Measurements from ENCODE around the gene PRPF39. TPM values are rescaled to one million over a fixed set of nuclear protein-coding genes. Genes with fewer than 3 reads are reported as not detected.

The PRPF39 gene
- polyA plus RNA-seq, 1 of the 3 experiments (the other 2 are of a cell fraction): 14.6 TPM

- no peak for TF ChIP-seq REST (IDR thresholded peaks at IDR 0.05; ENCODE audit: low read depth, low read length)
- no peak for TF ChIP-seq NFIC (IDR thresholded peaks at IDR 0.05; ENCODE audit: borderline replicate concordance)
- TF ChIP-seq GATA2 (CRISPR knock-in tag; IDR thresholded peaks at IDR 0.05): no peak
- no peak for TF ChIP-seq TAF1 (IDR thresholded peaks at IDR 0.05; ENCODE audit: borderline replicate concordance, low read depth, low read length)
These were observed 18.4 kb upstream of the PRPF39 start (continued) for GRCh38 chr14:45065540-45065939.

DNA sequence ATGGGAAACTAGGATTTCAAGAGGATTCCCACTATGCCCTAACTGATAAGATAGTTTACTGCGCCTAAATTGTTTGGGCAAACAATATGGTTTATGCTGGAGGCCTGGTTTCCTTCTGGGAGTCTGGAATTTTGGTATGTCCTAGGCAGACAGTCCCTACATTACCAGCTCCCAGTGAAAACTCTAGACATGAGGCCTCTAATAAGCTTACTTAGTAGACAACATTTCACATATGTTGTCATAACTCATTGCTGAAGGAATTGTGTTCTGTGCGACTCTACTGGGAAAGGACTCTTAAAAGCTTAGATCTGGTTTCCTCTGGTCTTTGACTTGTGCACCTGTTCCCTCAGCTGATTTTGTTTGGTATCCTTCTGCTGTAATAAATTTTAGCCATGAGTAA is 18.0 kb upstream of the PRPF39 start:
- Histone ChIP-seq H3K27ac (ENCODE audit: low read depth in 2 of 2, low read length in 1 of 2) (no peak overlapping the region), H3K27me3 (ENCODE audit: insufficient read depth) (no peaks in the 10 kb centered on the region), H3K9me3 (no peaks in the 10 kb centered on the region), H3F3A (replicated peaks; ENCODE audit: insufficient read depth) (no peaks in the 10 kb centered on the region), H3K9me2 (no peaks in the 10 kb centered on the region), H3K4me1 (ENCODE audit: control insufficient read depth in 1 of 2, insufficient read depth in 2 of 2, low read depth in 1 of 2, low read length in 1 of 2) (no peaks in the 10 kb centered on the region), H3K79me2 (ENCODE audit: insufficient read depth) (no peaks in the 10 kb centered on the region), H4K20me1 (ENCODE audit: insufficient read depth) (no peaks in the 10 kb centered on the region), H3K36me3 (replicated peaks in 1 of 2; ENCODE audit: control insufficient read depth in 1 of 2, insufficient read depth in 2 of 2, low read length in 1 of 2) (no peaks in the 10 kb centered on the region), H3K9ac (no peak overlapping the region), H2AFZ (ENCODE audit: low read depth) (no peak overlapping the region), H3K4me3 (ENCODE audit: low read depth in 2 of 2, low read length in 1 of 2) (no peak overlapping the region), H3K4me2 (no peak overlapping the region)
- ChIA-PET POLR2A (no interaction called here), CTCF (no interaction called here)
- no peak for DNase-seq
- TF ChIP-seq SIN3A (IDR thresholded peaks at IDR 0.05; ENCODE audit: borderline replicate concordance, low read depth, low read length): no peak
- 100% methylated on average over 2 of the region's 2 CpGs for WGBS (ENCODE audit: low lambda C conversion rate)

- no peak overlapping the region for H3K4me3 ChIP-seq (ENCODE audit: low read depth in 2 of 2, low read length in 1 of 2)
- H3K9ac ChIP-seq: no peak overlapping the region
- H3K9me2 ChIP-seq: no peaks in the 10 kb centered on the region
- 95% methylated on average over 3 of the region's 3 CpGs for WGBS (ENCODE audit: low lambda C conversion rate)
- H3K4me2 ChIP-seq: no peak overlapping the region
- no peaks in the 10 kb centered on the region for H4K20me1 ChIP-seq (ENCODE audit: insufficient read depth)
- H3K27me3 ChIP-seq (ENCODE audit: insufficient read depth): no peaks in the 10 kb centered on the region
- no peaks in the 10 kb centered on the region for H3K4me1 ChIP-seq (ENCODE audit: control insufficient read depth in 1 of 2, insufficient read depth in 2 of 2, low read depth in 1 of 2, low read length in 1 of 2)
- no peaks in the 10 kb centered on the region for H3K36me3 ChIP-seq (replicated peaks in 1 of 2; ENCODE audit: control insufficient read depth in 1 of 2, insufficient read depth in 2 of 2, low read length in 1 of 2)
- ChIA-PET POLR2A (no interaction called here), CTCF (no interaction called here)
- no peaks in the 10 kb centered on the region for H3K79me2 ChIP-seq (ENCODE audit: insufficient read depth)
- no peak overlapping the region for H3K27ac ChIP-seq (ENCODE audit: low read depth in 2 of 2, low read length in 1 of 2)
- DNase-seq: no peak
- no peaks in the 10 kb centered on the region for H3K9me3 ChIP-seq
- no peaks in the 10 kb centered on the region for H3F3A ChIP-seq (replicated peaks; ENCODE audit: insufficient read depth)
- no peak overlapping the region for H2AFZ ChIP-seq (ENCODE audit: low read depth)
- TF ChIP-seq FOXM1 (IDR thresholded peaks at IDR 0.05; ENCODE audit: low read depth) (no peak), CTCF (IDR thresholded peaks at IDR 0.05) (no peak), ELF1 (IDR thresholded peaks at IDR 0.05) (no peak), FOXJ3 (CRISPR knock-in tag; IDR thresholded peaks at IDR 0.05) (no peak), TEAD4 (IDR thresholded peaks at IDR 0.05; ENCODE audit: borderline replicate concordance, insufficient read depth) (no peak), NRF1 (IDR thresholded peaks at IDR 0.05; ENCODE audit: low read depth, low read length) (no peak), RFX5 (IDR thresholded peaks at IDR 0.05; ENCODE audit: low read length) (no peak), JUND (IDR thresholded peaks at IDR 0.05) (no peak), RXRA (IDR thresholded peaks at IDR 0.05; ENCODE audit: borderline replicate concordance, low read depth) (no peak), MEF2A (IDR thresholded peaks at IDR 0.05; ENCODE audit: borderline replicate concordance, low read depth) (no peak), GABPA (IDR thresholded peaks at IDR 0.05; ENCODE audit: low read depth) (no peak), EP300 (IDR thresholded peaks at IDR 0.05; ENCODE audit: borderline replicate concordance in 1 of 2, low read depth in 1 of 2, low read length in 1 of 2) (no peak), GATA2 (CRISPR knock-in tag; IDR thresholded peaks at IDR 0.05) (no peak), PBX3 (IDR thresholded peaks at IDR 0.05) (no peak), USF2 (IDR thresholded peaks at IDR 0.05; ENCODE audit: borderline replicate concordance, low read depth, low read length) (no peak), SIN3A (IDR thresholded peaks at IDR 0.05; ENCODE audit: borderline replicate concordance, low read depth, low read length) (no peak), NFIC (IDR thresholded peaks at IDR 0.05; ENCODE audit: borderline replicate concordance) (no peak), TAF1 (IDR thresholded peaks at IDR 0.05; ENCODE audit: borderline replicate concordance, low read depth, low read length) (no peak), POLR2AphosphoS5 (IDR thresholded peaks at IDR 0.05; ENCODE audit: low read depth, low read length) (no peak)
These were observed 17.2 kb upstream of the PRPF39 start for GRCh38 chr14:45066667-45067066.
